GM12878 (cell line): ENCODE results near the gene UQCC2. TPM values are rescaled to one million over a fixed set of nuclear protein-coding genes. Genes with fewer than 3 reads are reported as not detected.

Experiments
- ATAC-seq: fragments of 200-7000 bp; cut with Tn5 transposase; 3 replicates; pipeline ENCODE4 v1.9.1; 2020; ENCODE audit warnings: mild to moderate bottlenecking, moderate library complexity
- BruUV-seq: library from RNA; stranded (reverse); fragments of 400-500 nt; replicated peaks from 2 replicates; lab custom pipeline; 2021; lab: Mats Ljungman, UMichigan
- CTCF ChIA-PET: fragments of 300-600 bp; sonication (Branson Sonifier 250); formaldehyde crosslinking; extraction: SDS; loops from one replicate; lab custom pipeline; 2021; ENCODE audit warnings: inconsistent platforms; lab: Yijun Ruan, JAX
- POLR2A ChIA-PET: fragments of 350-600 bp; formaldehyde crosslinking; extraction: SDS; loops from one replicate; lab custom pipeline; 2021; ENCODE audit warnings: inconsistent platforms; lab: Charles Lee
- RAD21 ChIA-PET: fragments of 300-600 bp; sonication (Branson Sonifier 250); formaldehyde crosslinking; loops from one replicate; lab custom pipeline; 2023; ENCODE audit warnings: antibody characterized with exemption; ENCODE audit not compliant: unreplicated experiment; lab: Charles Lee
- SMC1A ChIA-PET: fragments of 300-600 bp; sonication (Branson Sonifier 250); formaldehyde crosslinking; loops from one replicate; lab custom pipeline; 2023; ENCODE audit not compliant: unreplicated experiment, uncharacterized antibody; lab: Charles Lee
- DNase-seq: peaks from one replicate; pipeline ENCODE4 v3.0.0-alpha.2; 2011; ENCODE audit warnings: low read depth, low spot score
- FAIRE-seq: peaks from 3 replicates; lab custom pipeline; 2011; peaks lifted over from hg19 to GRCh38; lab: Jason Lieb, UNC
- H2AFZ ChIP-seq: 2 replicates; pipeline ENCODE4 v1.6.0; 2011; ENCODE audit warnings: low read depth, low read length, control low read depth; ENCODE audit not compliant: control insufficient read depth
- H3K27ac ChIP-seq: 2 replicates; pipeline ENCODE4 v1.5.1; 2011; ENCODE audit warnings: control low read depth; ENCODE audit not compliant: control insufficient read depth, insufficient read depth
- H3K27me3 ChIP-seq, 2 experiments: replicated peaks in 1 of 2; 2 replicates each; pipeline versions ENCODE4 v1.6.0 to v1.6.1; 2011; ENCODE audit warnings: low read length in 1 of 2; ENCODE audit not compliant: control insufficient read depth in 2 of 2, insufficient read depth in 2 of 2
- H3K36me3 ChIP-seq, 2 experiments: 2 replicates each; pipeline ENCODE4 v1.5.1; 2011; ENCODE audit warnings: low read length in 1 of 2; ENCODE audit not compliant: control insufficient read depth in 2 of 2, insufficient read depth in 2 of 2
- H3K4me1 ChIP-seq: 2 replicates; pipeline ENCODE4 v1.6.1; 2011; ENCODE audit warnings: mild to moderate bottlenecking, low read length, moderate library complexity, mixed read lengths; ENCODE audit not compliant: control insufficient read depth, insufficient read depth
- H3K4me2 ChIP-seq: 2 replicates; pipeline ENCODE4 v1.6.0; 2011; ENCODE audit warnings: control low read depth; ENCODE audit not compliant: control insufficient read depth, insufficient read depth
- H3K4me3 ChIP-seq: fragments of 200-600 bp; sonication (generic); 2 replicates; pipeline ENCODE4 v1.5.1; 2016
- H3K79me2 ChIP-seq: 2 replicates; pipeline ENCODE4 v1.6.0; 2011; ENCODE audit warnings: low read length; ENCODE audit not compliant: control insufficient read depth, insufficient read depth
- H3K9ac ChIP-seq: 2 replicates; pipeline ENCODE4 v1.8.0; 2011; ENCODE audit warnings: low read length, control low read depth, mixed read lengths; ENCODE audit not compliant: control insufficient read depth, insufficient read depth
- H3K9me3 ChIP-seq: replicated peaks from 3 replicates; pipeline ENCODE4 v1.5.1; 2011; ENCODE audit warnings: mild to moderate bottlenecking, low read length; ENCODE audit not compliant: control insufficient read depth, insufficient read depth
- H4K20me1 ChIP-seq: 2 replicates; pipeline ENCODE4 v1.6.0; 2011; ENCODE audit not compliant: control insufficient read depth, insufficient read depth
- ASH2L ChIP-seq: fragments of 300-600, 200-600 bp; sonication (generic); IDR thresholded peaks from 2 replicates; pipeline ENCODE4 v1.6.1; 2017; ENCODE audit warnings: low read depth, mild to moderate bottlenecking, borderline replicate concordance
- CBFB ChIP-seq: IDR thresholded peaks from 2 replicates; pipeline ENCODE4 v1.6.1; 2016; ENCODE audit warnings: antibody characterized with exemption, low read depth
- CREM ChIP-seq: IDR thresholded peaks from 2 replicates; pipeline ENCODE4 v1.6.1; 2014; ENCODE audit warnings: antibody characterized with exemption, low read depth
- ETV6 ChIP-seq, 2 experiments: fragments of 450-650 bp in 1 of 2; IDR thresholded peaks in 1 of 2; conservative IDR thresholded peaks in 1 of 2; 2 replicates each; pipeline ENCODE4 v1.6.1; 2014; ENCODE audit warnings: antibody characterized with exemption in 1 of 2, borderline replicate concordance in 1 of 2, low read depth in 1 of 2, mild to moderate bottlenecking in 1 of 2, moderate library complexity in 1 of 2
- IRF4 ChIP-seq: IDR thresholded peaks from 2 replicates; pipeline ENCODE4 v1.6.1; 2011; ENCODE audit warnings: low read depth, low read length
- LARP7 ChIP-seq: fragments of 450-650 bp; IDR thresholded peaks from 2 replicates; pipeline ENCODE4 v1.6.1; 2017; ENCODE audit warnings: mild to moderate bottlenecking
- MTA3 ChIP-seq: IDR thresholded peaks from 2 replicates; pipeline ENCODE4 v1.6.1; 2012; ENCODE audit warnings: low read length, inconsistent platforms, borderline replicate concordance
- PAX5 ChIP-seq: IDR thresholded peaks from 2 replicates; pipeline ENCODE4 v1.6.1; 2011; ENCODE audit warnings: low read depth, low read length, borderline replicate concordance
- RAD51 ChIP-seq: fragments of 450-650 bp; IDR thresholded peaks from 2 replicates; pipeline ENCODE4 v1.6.1; 2016; ENCODE audit warnings: moderate library complexity, mild to moderate bottlenecking, inconsistent platforms
- RELA ChIP-seq: fragments of 450-650 bp; IDR thresholded peaks from 2 replicates; pipeline ENCODE4 v1.8.0; 2014; ENCODE audit warnings: borderline replicate concordance; ENCODE audit not compliant: partially characterized antibody
- RFX5 ChIP-seq: IDR thresholded peaks from 2 replicates; pipeline ENCODE4 v1.6.1; 2011; ENCODE audit warnings: low read depth, low read length, improper control_type of control experiment
- SMAD1 ChIP-seq: fragments of 450-650 bp; IDR thresholded peaks from 2 replicates; pipeline ENCODE4 v1.6.1; 2018; ENCODE audit warnings: mild to moderate bottlenecking, low read depth; ENCODE audit not compliant: partially characterized antibody
- SREBF2 ChIP-seq: IDR thresholded peaks from 2 replicates; pipeline ENCODE4 v1.6.1; 2012; ENCODE audit warnings: mild to moderate bottlenecking, low read length
- STAT1 ChIP-seq: fragments of 450-650 bp; conservative IDR thresholded peaks from 2 replicates; pipeline ENCODE4 v1.6.1; 2014; ENCODE audit warnings: antibody characterized with exemption, mild to moderate bottlenecking
- ZNF687 ChIP-seq: fragments of 450-650 bp; IDR thresholded peaks from 2 replicates; pipeline ENCODE4 v1.6.1; 2017; ENCODE audit warnings: mild to moderate bottlenecking, moderate library complexity
- WGBS: methylation state at CpG from one replicate; pipeline ENCODE4 v1.1.6; 2016; ENCODE audit warnings: low lambda C conversion rate; ENCODE audit not compliant: insufficient replicate concordance, insufficient coverage; ENCODE audit errors: missing lambda C conversion rate; 5-methylcytosine and 5-hydroxymethylcytosine counted together
- in situ Hi-C: fragments of 300-500 bp; cut with MboI; formaldehyde crosslinking; loops from 9 replicates; pipeline ENCODE4 v1.14.3; 2018; ENCODE audit warnings: mixed read lengths
- intact Hi-C: fragments of 100-400 bp; cut with micrococcal nuclease; formaldehyde crosslinking; loops from one replicate; pipeline ENCODE4 v1.14.2; 2022; ENCODE audit not compliant: unreplicated experiment
- polyA plus RNA-seq, 11 experiments: library from polyadenylated mRNA; depleted of rRNA in 4 of 11; unstranded in 6 of 11; stranded (reverse) in 5 of 11; fragments of >200 nt; fragmentation: Nextera tagmentation in 4 of 11; fragmentation: Illumina TruSeq in 1 of 11; extraction: Ambion mirVana in 4 of 11; extraction: Trizol in 1 of 11; gene quantifications; 1 replicate in 1 of 11; 2 replicates in 10 of 11; pipeline versions ENCODE4 v1.2.1 to v1.2.3, GENCODE V29; 2011 to 2016; ENCODE audit warnings: inconsistent platforms in 2 of 11, missing spikeins in 2 of 11, low read depth in 1 of 11
- total RNA-seq, 4 experiments: library from RNA; depleted of rRNA in 3 of 4; stranded (reverse); fragments of >200 nt in 3 of 4; fragmentation: Illumina TruSeq in 1 of 4; extraction: Trizol in 1 of 4; gene quantifications; 2 replicates each; pipeline versions ENCODE4 v1.2.1 to v1.2.3, GENCODE V29; 2013 to 2021

The UQCC2 gene
- total and polyA plus RNA-seq, 10 of the 15 experiments (the other 5 are each of a cell fraction or from before 2014, with no cell fraction given): 40.6 to 478 (median 71.2) TPM

- H3K4me2 ChIP-seq: no peak overlapping the region
- H3K36me3 ChIP-seq: no peaks in the 10 kb centered on the region
- TF ChIP-seq RAD51: no peak
- no peak for TF ChIP-seq SMAD1
- TF ChIP-seq CBFB: no peak
- no peaks in the 10 kb centered on the region for H3K9me3 ChIP-seq
- FAIRE-seq (no peak), DNase-seq (no peak), ATAC-seq (no peak)
- ChIA-PET CTCF (no interaction called here), POLR2A (no interaction called here), SMC1A (no interaction called here), RAD21 (no interaction called here)
- H2AFZ ChIP-seq: no peak overlapping the region
- WGBS: 59% methylated on average over 6 of the region's 6 CpGs
- H3K27me3 ChIP-seq: no peaks in the 10 kb centered on the region; a peak in 1 of 4 replicates
- no peak overlapping the region for H3K9ac ChIP-seq
- H3K4me3 ChIP-seq: no peak overlapping the region
- no TSS peak for BruUV-seq
- H4K20me1 ChIP-seq: no peaks in the 10 kb centered on the region
- H3K79me2 ChIP-seq: no peaks in the 10 kb centered on the region
- intact Hi-C loops: no loop called here
- no peak overlapping the region for H3K27ac ChIP-seq
- in situ Hi-C loops: no loop called here
- H3K4me1 ChIP-seq: no peaks in the 10 kb centered on the region
Observed at GRCh38 chr6:33740204-33740608, 28.7 kb upstream of the UQCC2 start.

GRCh38 chr6:33739571-33739970 lies 28.1 kb upstream of the UQCC2 start:
- no peaks in the 10 kb centered on the region for H3K79me2 ChIP-seq
- no peaks in the 10 kb centered on the region; a peak in 1 of 4 replicates for H3K27me3 ChIP-seq
- ATAC-seq: no peak
- H3K4me2 ChIP-seq: no peak overlapping the region
- no peaks in the 10 kb centered on the region for H3K4me1 ChIP-seq
- no peaks in the 10 kb centered on the region for H3K36me3 ChIP-seq
- no TSS peak for BruUV-seq
- ChIA-PET RAD21 (no interaction called here), CTCF (no interaction called here), SMC1A (interaction anchor here (0.8 kb wide), 1 partner anchor 25 kb away, joined by 3 read pairs; no protein-coding TSS in a partner anchor), POLR2A (no interaction called here)
- H3K27ac ChIP-seq: no peak overlapping the region
- H3K9me3 ChIP-seq: no peaks in the 10 kb centered on the region
- no peak overlapping the region for H3K9ac ChIP-seq
- H2AFZ ChIP-seq: no peak overlapping the region
- 13% methylated on average over 5 of the region's 5 CpGs for WGBS
- H3K4me3 ChIP-seq: no peak overlapping the region
- FAIRE-seq: no peak
- intact Hi-C loops (no loop called here), in situ Hi-C loops (no loop called here)
- no peaks in the 10 kb centered on the region for H4K20me1 ChIP-seq
- DNase-seq: no peak
- no peak for TF ChIP-seq LARP7
- no peak for TF ChIP-seq ETV6 (conservative IDR thresholded peaks at IDR 0.05 in 1 of 2, IDR thresholded peaks at IDR 0.05 in 1 of 2; ENCODE audit: borderline replicate concordance in 1 of 2, low read depth in 1 of 2)
- TF ChIP-seq SREBF2: no peak
- no peak for TF ChIP-seq PAX5
- TF ChIP-seq CREM: no peak
- TF ChIP-seq RELA: no peak
- TF ChIP-seq ZNF687: no peak
- TF ChIP-seq MTA3: no peak
- TF ChIP-seq CBFB: no peak
- no peak for TF ChIP-seq STAT1
- TF ChIP-seq IRF4: no peak
- no peak for TF ChIP-seq ASH2L
- TF ChIP-seq RFX5: no peak
